Measurements from ENCODE around the gene PCDHGA1.
"Not testable (repeated sequence)": the region's sequence is repeated elsewhere in the genome, so short reads cannot be mapped to it uniquely, and the experiment has no call there.

GRCh38 chr5:141340781-141341354 is 10.6 kb downstream of the PCDHGA1 start:
- not testable (repeated sequence) for TF ChIP-seq EZH2phosphoT487 (IDR thresholded peaks at IDR 0.05; ENCODE audit: low read depth, severe bottlenecking, unreplicated experiment); EZH2 (IDR thresholded peaks at IDR 0.05; ENCODE audit: borderline replicate concordance); CTCF (IDR thresholded peaks at IDR 0.05; ENCODE audit: poor library complexity)

Measured in hepatocyte (in vitro differentiated cells).